Upper lobe of left lung (tissue), 6 donors: ENCODE results near the gene MRPS23. TPM values are rescaled to one million over a fixed set of nuclear protein-coding genes. Genes with fewer than 3 reads are reported as not detected.

Experiments used
- ATAC-seq, 2 donors: fragments of 200-7000 bp; cut with Tn5 transposase; one replicate each; pipeline ENCODE4 v1.9.1; 2022; ENCODE audit warnings: mild to moderate bottlenecking in 2 of 2, moderate library complexity in 2 of 2; ENCODE audit not compliant: low FRiP score in 2 of 2
- DNase-seq, 2 donors: peaks; one replicate each; pipeline ENCODE4 v3.0.0-alpha.2; 2019 to 2020
- H3K27ac ChIP-seq, 4 donors: fragments of 200-600 bp; sonication (generic); one replicate each; pipeline ENCODE4 v1.5.1; 2016 to 2019
- H3K27me3 ChIP-seq, 4 donors: fragments of 200-600 bp; sonication (generic); one replicate each; pipeline ENCODE4 v1.5.1; 2017 to 2019
- H3K36me3 ChIP-seq, 4 donors: fragments of 200-600 bp; sonication (generic); one replicate each; pipeline ENCODE4 v1.5.1; 2016 to 2019
- H3K4me1 ChIP-seq, 4 donors: fragments of 200-600 bp; sonication (generic); one replicate each; pipeline ENCODE4 v1.5.1; 2018 to 2019
- H3K4me3 ChIP-seq, 4 donors: fragments of 200-600 bp; sonication (generic); one replicate each; pipeline ENCODE4 v1.5.1; 2017 to 2019; ENCODE audit warnings: mild to moderate bottlenecking in 2 of 4, moderate library complexity in 1 of 4
- H3K9me3 ChIP-seq, 4 donors: fragments of 200-600 bp; sonication (generic); one replicate each; pipeline ENCODE4 v1.5.1; 2018 to 2019
- EP300 ChIP-seq, 4 donors: sonication (generic); formaldehyde crosslinking; IDR thresholded peaks; one replicate each; pipeline ENCODE4 v1.5.1; 2017; ENCODE audit warnings: antibody characterized with exemption in 4 of 4, control low read depth in 2 of 4
- POLR2A ChIP-seq, 4 donors: fragments of 450-650 bp; IDR thresholded peaks; one replicate each; pipeline ENCODE4 v1.5.1; 2016 to 2017; ENCODE audit warnings: antibody characterized with exemption in 4 of 4, mild to moderate bottlenecking in 2 of 4
- POLR2AphosphoS5 ChIP-seq, 2 donors: sonication (generic); formaldehyde crosslinking; IDR thresholded peaks; one replicate each; pipeline ENCODE4 v1.5.1; 2017; ENCODE audit warnings: antibody characterized with exemption in 2 of 2
- WGBS, 2 donors: methylation state at CpG; one replicate each; pipeline ENCODE4 v1.1.5; 2017 to 2018; 5-methylcytosine and 5-hydroxymethylcytosine counted together
- total RNA-seq, 6 donors: library from RNA; depleted of rRNA in 4 of 6; stranded (reverse); fragments of >200 nt in 4 of 6; gene quantifications; one replicate each; pipeline versions ENCODE4 v1.1.0 to v1.2.1, GENCODE V29; 2016 to 2021
- TF ChIP-seq, protein P1 (sequence below), 6 experiments: fragments of 450-650 bp in 4 of 6; fragments of 200-600 bp in 2 of 6; sonication (generic) in 2 of 6; IDR thresholded peaks; one replicate each; pipeline ENCODE4 v1.5.1; 2016 to 2019; ENCODE audit warnings: antibody characterized with exemption in 6 of 6
- donor health status: DM: no; HTN: no; CAD: no; lungs with moderate emphysema.
- donor health status: DM: no; HTN: yes; CAD: no; lungs with severe emphysema.

Gene MRPS23
- total RNA-seq, 6 donors from 2014 or later, result 11.4 to 50.6 (median 19.1) TPM

DNA sequence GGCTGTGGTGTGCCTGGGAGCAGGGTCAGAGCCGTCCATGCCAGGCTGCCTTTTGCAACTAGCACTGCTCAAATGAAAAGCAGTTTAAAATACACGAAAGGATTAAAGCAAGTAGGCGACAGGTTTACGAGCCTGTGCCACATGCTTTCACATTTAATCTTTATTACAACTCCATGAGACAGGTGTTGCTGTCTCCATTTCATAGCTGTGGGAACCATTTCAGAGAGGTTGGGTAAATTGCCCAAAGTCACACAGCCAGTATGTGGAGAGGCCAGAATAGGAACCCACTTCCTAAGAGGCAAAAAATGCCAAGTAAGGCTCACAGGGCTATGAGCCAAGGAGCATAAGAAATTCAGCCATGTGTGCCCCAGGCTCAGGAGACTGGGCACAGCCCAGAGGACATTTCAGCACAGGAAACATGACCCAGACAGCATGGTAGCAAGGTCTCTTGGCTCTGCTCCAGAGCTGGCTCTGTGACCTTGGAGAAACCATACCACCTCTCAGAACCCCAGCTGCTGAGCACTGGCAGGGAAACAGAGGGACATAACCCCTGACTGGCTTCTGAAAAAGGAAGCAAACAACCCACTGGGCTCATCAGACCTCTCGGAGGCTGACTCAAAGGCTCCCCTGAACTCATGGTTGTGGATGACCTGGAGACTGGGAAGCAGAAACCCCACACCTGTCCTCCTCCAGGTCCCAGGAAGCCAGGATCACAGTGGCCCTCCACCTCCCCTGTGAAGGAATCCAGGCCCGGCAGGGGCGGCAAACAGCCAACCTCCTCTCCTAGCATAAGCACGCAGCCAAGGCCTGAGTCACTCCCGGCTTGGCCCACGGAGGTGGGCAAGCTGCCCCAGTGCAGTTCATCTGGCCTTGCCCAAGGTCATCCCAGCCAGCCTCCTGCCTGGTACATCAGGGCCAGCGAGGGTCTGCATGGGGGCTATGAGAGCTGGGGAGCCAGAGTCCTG is 40.3 kb upstream of the MRPS23 start:
- peak; percentile 81 to 89 for DNase-seq
- 63 to 89% methylated on average over 5 to 11 of the region's 11 CpGs for WGBS, 2 donors
- Histone ChIP-seq H3K4me1 (peaks cover 44 to 59% (median 50%) of the 10 kb centered on the region in 4 donors), H3K36me3 (peaks cover 0 to 6% (median 3%) of the 10 kb centered on the region in 4 donors), H3K9me3 (no peaks in the 10 kb centered on the region), H3K4me3 (no peak overlapping the region), H3K27ac (peak overlapping the region; percentile 62 to 94 (median 80)), H3K27me3 (no peaks in the 10 kb centered on the region)
- TF ChIP-seq POLR2AphosphoS5 (IDR thresholded peaks at IDR 0.05) (no peak), EP300 (IDR thresholded peaks at IDR 0.05) (no peak), POLR2A (IDR thresholded peaks at IDR 0.05) (peak in 1 of 4 donors; percentile 5)
- TF ChIP-seq, protein P1, sequence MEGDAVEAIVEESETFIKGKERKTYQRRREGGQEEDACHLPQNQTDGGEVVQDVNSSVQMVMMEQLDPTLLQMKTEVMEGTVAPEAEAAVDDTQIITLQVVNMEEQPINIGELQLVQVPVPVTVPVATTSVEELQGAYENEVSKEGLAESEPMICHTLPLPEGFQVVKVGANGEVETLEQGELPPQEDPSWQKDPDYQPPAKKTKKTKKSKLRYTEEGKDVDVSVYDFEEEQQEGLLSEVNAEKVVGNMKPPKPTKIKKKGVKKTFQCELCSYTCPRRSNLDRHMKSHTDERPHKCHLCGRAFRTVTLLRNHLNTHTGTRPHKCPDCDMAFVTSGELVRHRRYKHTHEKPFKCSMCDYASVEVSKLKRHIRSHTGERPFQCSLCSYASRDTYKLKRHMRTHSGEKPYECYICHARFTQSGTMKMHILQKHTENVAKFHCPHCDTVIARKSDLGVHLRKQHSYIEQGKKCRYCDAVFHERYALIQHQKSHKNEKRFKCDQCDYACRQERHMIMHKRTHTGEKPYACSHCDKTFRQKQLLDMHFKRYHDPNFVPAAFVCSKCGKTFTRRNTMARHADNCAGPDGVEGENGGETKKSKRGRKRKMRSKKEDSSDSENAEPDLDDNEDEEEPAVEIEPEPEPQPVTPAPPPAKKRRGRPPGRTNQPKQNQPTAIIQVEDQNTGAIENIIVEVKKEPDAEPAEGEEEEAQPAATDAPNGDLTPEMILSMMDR (IDR thresholded peaks at IDR 0.05), result no peak
- ATAC-seq, result peak; percentile 34 to 50

DNA sequence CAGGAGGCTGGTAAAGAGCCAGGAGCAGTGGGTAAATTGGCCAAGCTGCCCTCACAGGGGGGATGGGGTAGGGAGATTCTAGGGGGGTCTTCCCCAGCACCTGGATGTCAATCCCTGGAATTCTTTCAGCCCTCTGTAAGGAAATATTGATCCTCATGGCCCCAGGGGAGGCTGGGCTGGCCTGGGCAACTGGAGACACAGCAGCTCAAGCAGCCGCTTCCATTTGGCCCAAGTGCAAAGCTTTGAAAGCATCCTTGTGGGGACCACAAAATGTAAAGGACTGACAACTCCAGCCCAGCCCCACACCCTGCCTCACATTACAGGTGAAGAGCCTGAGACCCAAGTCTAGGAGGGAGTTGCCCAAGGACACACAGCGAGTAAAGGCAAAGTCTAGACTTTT is 39.4 kb upstream of the MRPS23 start:
- Histone ChIP-seq H3K9me3 (no peaks in the 10 kb centered on the region), H3K4me1 (peaks cover 35 to 51% (median 43%) of the 10 kb centered on the region in 4 donors), H3K4me3 (no peak overlapping the region), H3K36me3 (peaks cover 0 to 13% (median 12%) of the 10 kb centered on the region in 4 donors), H3K27ac (peak overlapping the region; percentile 62 to 94 (median 80)), H3K27me3 (no peaks in the 10 kb centered on the region)
- WGBS, 2 donors, result 98 to 100% methylated on average over 1 to 2 of the region's 2 CpGs
- TF ChIP-seq POLR2A (IDR thresholded peaks at IDR 0.05) (no peak), POLR2AphosphoS5 (IDR thresholded peaks at IDR 0.05) (no peak), EP300 (IDR thresholded peaks at IDR 0.05) (no peak)
- TF ChIP-seq, protein P1 (IDR thresholded peaks at IDR 0.05), result no peak
- no peak for ATAC-seq
- no peak for DNase-seq

DNA sequence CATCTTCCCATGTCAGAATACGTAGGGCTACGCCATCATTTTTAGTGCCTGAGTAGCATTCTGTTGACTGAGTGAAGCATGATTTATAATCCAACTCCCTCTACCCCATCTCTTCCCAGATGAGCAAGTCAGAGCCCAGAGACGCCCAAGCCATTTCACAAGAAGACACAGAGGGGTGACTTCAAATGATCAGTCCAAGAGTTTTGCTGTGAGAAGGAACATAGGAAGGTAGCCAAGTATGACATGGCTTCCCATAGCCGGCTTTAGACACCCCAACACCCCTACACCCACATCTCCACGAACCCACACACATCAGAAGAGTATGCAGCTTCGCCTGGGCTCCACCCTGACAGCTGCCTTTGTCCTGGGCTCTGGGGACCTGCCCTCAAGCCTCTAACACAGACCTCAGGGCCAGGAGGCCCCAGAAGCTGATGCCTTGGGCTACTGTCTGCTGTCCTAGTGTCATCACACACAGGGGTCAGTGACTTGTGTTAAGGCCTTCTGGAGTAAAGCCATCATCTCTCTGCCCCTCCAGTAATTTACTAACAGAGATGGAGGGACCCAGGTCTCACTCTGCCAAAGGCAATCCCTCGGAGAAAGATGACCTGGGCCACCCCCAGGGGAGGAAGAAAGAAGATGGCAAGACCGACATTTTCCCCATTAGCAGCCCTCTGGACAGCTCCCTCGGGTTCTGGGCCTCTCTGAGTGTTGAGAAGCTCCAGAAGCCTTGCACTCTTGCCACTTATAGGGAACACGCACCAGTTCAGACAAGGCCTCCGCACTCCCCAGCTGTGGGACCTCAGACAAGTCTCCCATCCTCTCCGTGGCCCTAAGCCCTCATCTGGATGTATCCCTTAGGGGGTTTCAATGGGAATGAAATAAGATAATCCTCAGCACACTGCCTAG is 38.7 kb upstream of the MRPS23 start:
- Histone ChIP-seq H3K36me3 (peaks cover 0 to 17% (median 14%) of the 10 kb centered on the region in 4 donors), H3K27ac (peak overlapping the region in 3 of 4 donors; percentile 30 to 94 (median 91)), H3K4me3 (no peak overlapping the region), H3K27me3 (no peaks in the 10 kb centered on the region), H3K4me1 (peaks cover 28 to 45% (median 37%) of the 10 kb centered on the region in 4 donors), H3K9me3 (no peaks in the 10 kb centered on the region)
- DNase-seq, result no peak
- 83 to 90% methylated on average over 9 to 12 of the region's 12 CpGs for WGBS, 2 donors
- ATAC-seq, result no peak
- TF ChIP-seq, protein P1 (IDR thresholded peaks at IDR 0.05), result no peak
- TF ChIP-seq POLR2A (IDR thresholded peaks at IDR 0.05), result no peak
- no peak for TF ChIP-seq POLR2AphosphoS5 (IDR thresholded peaks at IDR 0.05)
- TF ChIP-seq EP300 (IDR thresholded peaks at IDR 0.05), result no peak

DNA sequence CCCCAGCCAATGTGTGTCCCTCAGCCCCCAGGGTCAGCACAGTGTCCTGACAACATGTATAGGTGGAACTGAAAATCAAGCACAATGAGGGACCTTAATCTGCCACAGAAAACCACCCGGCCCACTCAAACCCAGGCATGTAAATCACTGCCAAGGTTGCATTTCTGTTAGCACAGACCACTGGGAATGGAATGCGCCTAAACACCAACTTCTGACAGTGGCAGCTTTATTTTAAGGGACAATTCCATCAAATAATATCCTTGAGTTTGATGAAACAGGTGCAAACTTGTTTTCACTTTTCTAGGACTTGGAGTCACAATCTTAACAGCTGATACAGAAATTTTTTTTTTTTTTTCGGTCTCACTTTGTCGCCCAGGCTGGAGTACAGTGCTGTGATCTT is 37.3 kb upstream of the MRPS23 start:
- Histone ChIP-seq H3K9me3 (no peaks in the 10 kb centered on the region), H3K36me3 (peaks cover 0 to 21% (median 16%) of the 10 kb centered on the region in 4 donors), H3K4me1 (peaks cover 17 to 31% (median 27%) of the 10 kb centered on the region in 4 donors), H3K4me3 (no peak overlapping the region), H3K27ac (no peak overlapping the region), H3K27me3 (no peaks in the 10 kb centered on the region)
- no peak for DNase-seq
- ATAC-seq, result no peak
- no peak for TF ChIP-seq POLR2AphosphoS5 (IDR thresholded peaks at IDR 0.05)
- TF ChIP-seq, protein P1 (IDR thresholded peaks at IDR 0.05), result no peak
- no peak for TF ChIP-seq POLR2A (IDR thresholded peaks at IDR 0.05)
- TF ChIP-seq EP300 (IDR thresholded peaks at IDR 0.05), result no peak
- WGBS, 2 donors, result 88 to 91% methylated on average over 4 of the region's 4 CpGs
